CD14-positive monocyte (primary cell): Measurements from ENCODE around the gene TRIP6. TPM values are rescaled to one million over a fixed set of nuclear protein-coding genes. Genes with fewer than 3 reads are reported as not detected.

Source experiments
- DNase-seq, 3 donors: peaks; one replicate each; pipeline ENCODE4 v3.0.0-alpha.2; 2011 to 2022
- H2AFZ ChIP-seq: 2 replicates; pipeline ENCODE4 v1.6.0; 2012; ENCODE audit warnings: mild to moderate bottlenecking, low read depth, low read length, inconsistent platforms; ENCODE audit not compliant: insufficient read depth, poor library complexity, severe bottlenecking
- H3K27ac ChIP-seq, 2 donors: 1 replicate in 1 of 2; 2 replicates in 1 of 2; pipeline ENCODE4 v1.5.1; 2012 to 2013; ENCODE audit warnings: low read length in 2 of 2, control low read depth in 1 of 2, inconsistent platforms in 1 of 2, low read depth in 1 of 2, mild to moderate bottlenecking in 1 of 2
- H3K27me3 ChIP-seq, 2 donors: one replicate each; pipeline versions ENCODE4 v1.6.0 to v1.6.1; 2011 to 2013; ENCODE audit warnings: low read length in 2 of 2; ENCODE audit not compliant: control insufficient read depth in 2 of 2, insufficient read depth in 2 of 2
- H3K36me3 ChIP-seq, 2 donors: replicated peaks in 1 of 2; 1 replicate in 1 of 2; 2 replicates in 1 of 2; pipeline versions ENCODE4 v1.5.1 to v1.6.1; 2012 to 2013; ENCODE audit warnings: low read length in 2 of 2, control low read depth in 1 of 2, inconsistent platforms in 1 of 2, mild to moderate bottlenecking in 1 of 2; ENCODE audit not compliant: insufficient read depth in 2 of 2, control insufficient read depth in 1 of 2
- H3K4me1 ChIP-seq, 2 donors: 1 replicate in 1 of 2; 2 replicates in 1 of 2; pipeline versions ENCODE4 v1.5.1 to v1.6.1; 2012 to 2013; ENCODE audit warnings: low read length in 2 of 2, control low read depth in 1 of 2, inconsistent platforms in 1 of 2, mild to moderate bottlenecking in 1 of 2, moderate library complexity in 1 of 2; ENCODE audit not compliant: insufficient read depth in 2 of 2, control insufficient read depth in 1 of 2
- H3K4me2 ChIP-seq: replicated peaks from 2 replicates; pipeline ENCODE3; 2012; ENCODE audit warnings: low read length, moderate library complexity, mild to moderate bottlenecking; ENCODE audit not compliant: poor library complexity, severe bottlenecking; ENCODE audit errors: extremely low read depth
- H3K4me3 ChIP-seq, 3 experiments: fragments of 200-600 bp in 1 of 3; sonication (generic) in 1 of 3; replicated peaks in 1 of 3; 1 replicate in 2 of 3; 2 replicates in 1 of 3; pipeline ENCODE4 v1.5.1; 2011 to 2013; ENCODE audit warnings: low read length in 3 of 3, mild to moderate bottlenecking in 3 of 3, control low read depth in 2 of 3, low read depth in 2 of 3, inconsistent platforms in 1 of 3, moderate library complexity in 1 of 3
- H3K79me2 ChIP-seq: 2 replicates; pipeline ENCODE4 v1.6.0; 2012; ENCODE audit warnings: mild to moderate bottlenecking, control low read depth, inconsistent platforms, low read length, moderate library complexity; ENCODE audit not compliant: insufficient read depth
- H3K9ac ChIP-seq: 2 replicates; pipeline ENCODE4 v1.6.0; 2017; ENCODE audit warnings: low read length, mild to moderate bottlenecking; ENCODE audit not compliant: insufficient read depth, poor library complexity, severe bottlenecking
- H3K9me3 ChIP-seq, 2 donors: replicated peaks in 1 of 2; 1 replicate in 1 of 2; 2 replicates in 1 of 2; pipeline versions ENCODE4 v1.5.1 to v1.6.1; 2012 to 2013; ENCODE audit warnings: low read length in 2 of 2, control low read depth in 1 of 2; ENCODE audit not compliant: control insufficient read depth in 1 of 2, insufficient read depth in 1 of 2
- H4K20me1 ChIP-seq: 2 replicates; pipeline ENCODE4 v1.6.0; 2012; ENCODE audit warnings: mild to moderate bottlenecking, low read length, control low read depth, moderate library complexity; ENCODE audit not compliant: insufficient read depth
- H3K27ac Mint-ChIP-seq, 7 donors: one replicate each; pipeline ENCODE4 v1.8.0; 2020; ENCODE audit warnings: mild to moderate bottlenecking in 7 of 7, mixed read lengths in 7 of 7, moderate library complexity in 6 of 7, inconsistent platforms in 2 of 7
- H3K27me3 Mint-ChIP-seq, 3 donors: one replicate each; pipeline ENCODE4 v1.8.0; 2021 to 2022; ENCODE audit warnings: low read depth in 3 of 3, mild to moderate bottlenecking in 3 of 3, mixed read lengths in 3 of 3, moderate library complexity in 3 of 3, inconsistent platforms in 1 of 3
- H3K36me3 Mint-ChIP-seq, 2 donors: one replicate each; pipeline ENCODE4 v1.8.0; 2020; ENCODE audit warnings: mixed read lengths in 2 of 2, inconsistent platforms in 1 of 2, mild to moderate bottlenecking in 1 of 2
- H3K4me1 Mint-ChIP-seq: one replicate; pipeline ENCODE4 v1.8.0; 2020; ENCODE audit warnings: mild to moderate bottlenecking, mixed read lengths
- H3K4me3 Mint-ChIP-seq, 2 donors: one replicate each; pipeline ENCODE4 v1.8.0; 2020; ENCODE audit warnings: mild to moderate bottlenecking in 2 of 2, mixed read lengths in 2 of 2, moderate library complexity in 1 of 2
- H3K9me3 Mint-ChIP-seq, 7 donors: one replicate each; pipeline ENCODE4 v1.8.0; 2020 to 2022; ENCODE audit warnings: mixed read lengths in 7 of 7, mild to moderate bottlenecking in 6 of 7, moderate library complexity in 6 of 7, inconsistent platforms in 2 of 7
- WGBS: methylation state at CpG from one replicate; pipeline ENCODE4 v1.1.5; 2013; ENCODE audit warnings: missing lambda C conversion rate; ENCODE audit not compliant: insufficient coverage; 5-methylcytosine and 5-hydroxymethylcytosine counted together
- intact Hi-C, 2 donors: fragments of 100-400 bp; cut with micrococcal nuclease; formaldehyde crosslinking; loops; one replicate each; pipeline versions ENCODE4 v1.15.0 to v1.15.1; 2023
- polyA plus RNA-seq, 3 donors: library from polyadenylated mRNA; depleted of rRNA in 1 of 3; unstranded in 2 of 3; stranded (reverse) in 1 of 3; fragments of 300-500 nt in 2 of 3; fragments of >200 nt in 1 of 3; fragmentation: Illumina TruSeq in 2 of 3; gene quantifications; 1 replicate in 2 of 3; 2 replicates in 1 of 3; pipeline ENCODE4 v1.2.3, GENCODE V29; 2012 to 2021
- TF ChIP-seq, protein P1 (sequence below): fragments of 200-600 bp; IDR thresholded peaks from one replicate; pipeline ENCODE4 v1.8.0; 2022; ENCODE audit warnings: antibody characterized with exemption, mild to moderate bottlenecking

The TRIP6 gene
- polyA plus RNA-seq, 3 donors, result 1.9 to 5.9 (median 5.8) TPM

DNA sequence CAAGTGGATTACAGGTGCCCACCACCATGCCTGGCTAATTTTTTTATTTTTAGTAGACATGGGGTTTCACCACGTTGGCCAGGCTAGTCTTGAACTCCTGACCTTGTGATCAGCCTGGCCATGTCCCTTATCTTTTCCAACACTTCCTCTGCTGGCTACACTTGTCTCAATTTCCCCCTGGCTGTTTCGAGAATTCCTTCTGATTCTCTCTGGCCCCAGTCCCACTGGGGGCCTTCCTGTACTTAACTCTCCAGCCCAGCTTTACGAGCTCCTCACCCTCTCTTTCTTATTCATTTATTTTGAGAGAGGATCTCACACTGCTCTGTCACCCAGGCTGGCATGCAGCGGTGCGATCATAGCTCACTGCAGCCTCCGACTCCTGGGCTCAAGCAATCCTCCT is 48.4 kb upstream of the TRIP6 start:
- H3K27ac Mint-ChIP-seq, result no peak overlapping the region
- WGBS, result 79% methylated on average over 4 of the region's 6 CpGs

DNA sequence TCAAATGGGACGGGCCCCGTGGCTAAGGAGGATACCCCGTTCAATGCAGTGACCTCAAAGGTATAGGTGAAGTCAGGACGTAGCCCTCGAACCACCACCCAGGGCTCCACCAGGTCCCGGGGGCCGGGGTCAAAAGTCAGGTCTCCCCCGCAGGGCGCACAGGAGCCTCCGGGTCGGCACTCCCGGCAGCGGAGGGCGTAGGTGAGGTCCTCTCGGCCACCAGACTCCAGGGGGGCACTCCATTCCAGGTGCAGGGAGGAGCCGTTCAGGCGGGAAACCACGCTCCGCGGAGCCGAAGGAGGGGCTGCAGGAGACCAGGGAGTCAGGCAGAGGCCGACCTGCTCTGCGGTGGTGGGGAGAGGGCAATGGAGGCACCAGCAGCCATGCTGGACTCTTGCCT is 47.6 kb upstream of the TRIP6 start:
- H3K9me3 ChIP-seq, result no peaks in the 10 kb centered on the region
- H2AFZ ChIP-seq, result no peak overlapping the region
- H3K9ac ChIP-seq, result no peak overlapping the region
- H3K36me3 ChIP-seq, result no peaks in the 10 kb centered on the region
- peaks cover 0 to 5% of the 10 kb centered on the region in 2 donors for H3K27me3 ChIP-seq
- DNase-seq, result no peak
- intact Hi-C loops, result no loop called here
- H4K20me1 ChIP-seq, result no peaks in the 10 kb centered on the region
- Mint-ChIP-seq H3K36me3 (peaks cover 0 to 2% of the 10 kb centered on the region in 2 donors), H3K4me3 (no peak overlapping the region), H3K27ac (no peak overlapping the region), H3K9me3 (peaks cover 0 to 1% (median 0%) of the 10 kb centered on the region in 7 donors), H3K27me3 (peaks cover 6 to 13% (median 8%) of the 10 kb centered on the region in 3 donors), H3K4me1 (peaks cover 18% of the 10 kb centered on the region)
- no peaks in the 10 kb centered on the region for H3K79me2 ChIP-seq
- peaks cover 14 to 20% of the 10 kb centered on the region in 2 donors for H3K4me1 ChIP-seq
- TF ChIP-seq, protein P1, sequence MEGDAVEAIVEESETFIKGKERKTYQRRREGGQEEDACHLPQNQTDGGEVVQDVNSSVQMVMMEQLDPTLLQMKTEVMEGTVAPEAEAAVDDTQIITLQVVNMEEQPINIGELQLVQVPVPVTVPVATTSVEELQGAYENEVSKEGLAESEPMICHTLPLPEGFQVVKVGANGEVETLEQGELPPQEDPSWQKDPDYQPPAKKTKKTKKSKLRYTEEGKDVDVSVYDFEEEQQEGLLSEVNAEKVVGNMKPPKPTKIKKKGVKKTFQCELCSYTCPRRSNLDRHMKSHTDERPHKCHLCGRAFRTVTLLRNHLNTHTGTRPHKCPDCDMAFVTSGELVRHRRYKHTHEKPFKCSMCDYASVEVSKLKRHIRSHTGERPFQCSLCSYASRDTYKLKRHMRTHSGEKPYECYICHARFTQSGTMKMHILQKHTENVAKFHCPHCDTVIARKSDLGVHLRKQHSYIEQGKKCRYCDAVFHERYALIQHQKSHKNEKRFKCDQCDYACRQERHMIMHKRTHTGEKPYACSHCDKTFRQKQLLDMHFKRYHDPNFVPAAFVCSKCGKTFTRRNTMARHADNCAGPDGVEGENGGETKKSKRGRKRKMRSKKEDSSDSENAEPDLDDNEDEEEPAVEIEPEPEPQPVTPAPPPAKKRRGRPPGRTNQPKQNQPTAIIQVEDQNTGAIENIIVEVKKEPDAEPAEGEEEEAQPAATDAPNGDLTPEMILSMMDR, result no peak
- WGBS, result 99% methylated on average over 19 of the region's 23 CpGs
- H3K4me2 ChIP-seq, result no peak overlapping the region
- H3K27ac ChIP-seq, result no peak overlapping the region
- H3K4me3 ChIP-seq, result no peak overlapping the region

More for the DNA sequence above, 48.4 kb upstream of the TRIP6 start:
- H3K9me3 Mint-ChIP-seq, result peaks cover 0 to 1% (median 0%) of the 10 kb centered on the region in 7 donors
- no peak for DNase-seq
- Histone ChIP-seq H3K36me3 (no peaks in the 10 kb centered on the region), H3K4me1 (peaks cover 21 to 28% of the 10 kb centered on the region in 2 donors), H3K27ac (no peak overlapping the region), H3K4me3 (no peak overlapping the region), H2AFZ (no peak overlapping the region), H3K9ac (no peak overlapping the region), H3K4me2 (no peak overlapping the region), H3K79me2 (no peaks in the 10 kb centered on the region), H3K9me3 (no peaks in the 10 kb centered on the region), H3K27me3 (no peaks in the 10 kb centered on the region), H4K20me1 (no peaks in the 10 kb centered on the region)
- intact Hi-C loops, result no loop called here
- TF ChIP-seq, protein P1, result no peak
- H3K4me1 Mint-ChIP-seq, result peaks cover 25% of the 10 kb centered on the region
- peaks cover 2 to 6% (median 4%) of the 10 kb centered on the region in 3 donors for H3K27me3 Mint-ChIP-seq
- peaks cover 0 to 2% of the 10 kb centered on the region in 2 donors for H3K36me3 Mint-ChIP-seq
- no peak overlapping the region for H3K4me3 Mint-ChIP-seq
